WTC11 (cell line): ENCODE measurements around the gene CACNA1E.

Source experiments
- CBFB ChIP-seq: sonication (generic); formaldehyde crosslinking; IDR thresholded peaks from 2 replicates; pipeline ENCODE4 v1.8.1; 2022; ENCODE audit warnings: mild to moderate bottlenecking, low read depth, missing genetic modification reagents
- NR1H2 ChIP-seq: sonication (generic); formaldehyde crosslinking; IDR thresholded peaks from 2 replicates; pipeline ENCODE4 v1.9.0; 2021; ENCODE audit warnings: mild to moderate bottlenecking, moderate library complexity, missing genetic modification reagents
- NR2C2 ChIP-seq: sonication (generic); formaldehyde crosslinking; IDR thresholded peaks from 2 replicates; pipeline ENCODE4 v1.8.0; 2022; ENCODE audit warnings: mild to moderate bottlenecking, missing genetic modification reagents
- PREB ChIP-seq: sonication (generic); formaldehyde crosslinking; IDR thresholded peaks from 2 replicates; pipeline ENCODE4 v1.8.1; 2022; ENCODE audit warnings: mild to moderate bottlenecking, missing genetic modification reagents, moderate library complexity, borderline replicate concordance
- ZNF532 ChIP-seq: fragments of 250-450 bp; sonication (Bioruptor Pico); IDR thresholded peaks from 2 replicates; pipeline ENCODE4 v1.9.0; 2021; ENCODE audit warnings: mild to moderate bottlenecking, borderline replicate concordance
- TF ChIP-seq, protein P1 (sequence below): sonication (generic); formaldehyde crosslinking; IDR thresholded peaks from 2 replicates; pipeline ENCODE4 v1.8.0; 2023; ENCODE audit warnings: missing genetic modification reagents, mild to moderate bottlenecking, borderline replicate concordance
- TF ChIP-seq, protein P2 (sequence below): fragments of 200-600 bp; IDR thresholded peaks from 2 replicates; pipeline ENCODE4 v1.8.0; 2022; ENCODE audit warnings: antibody characterized with exemption

- TF ChIP-seq, protein P1, sequence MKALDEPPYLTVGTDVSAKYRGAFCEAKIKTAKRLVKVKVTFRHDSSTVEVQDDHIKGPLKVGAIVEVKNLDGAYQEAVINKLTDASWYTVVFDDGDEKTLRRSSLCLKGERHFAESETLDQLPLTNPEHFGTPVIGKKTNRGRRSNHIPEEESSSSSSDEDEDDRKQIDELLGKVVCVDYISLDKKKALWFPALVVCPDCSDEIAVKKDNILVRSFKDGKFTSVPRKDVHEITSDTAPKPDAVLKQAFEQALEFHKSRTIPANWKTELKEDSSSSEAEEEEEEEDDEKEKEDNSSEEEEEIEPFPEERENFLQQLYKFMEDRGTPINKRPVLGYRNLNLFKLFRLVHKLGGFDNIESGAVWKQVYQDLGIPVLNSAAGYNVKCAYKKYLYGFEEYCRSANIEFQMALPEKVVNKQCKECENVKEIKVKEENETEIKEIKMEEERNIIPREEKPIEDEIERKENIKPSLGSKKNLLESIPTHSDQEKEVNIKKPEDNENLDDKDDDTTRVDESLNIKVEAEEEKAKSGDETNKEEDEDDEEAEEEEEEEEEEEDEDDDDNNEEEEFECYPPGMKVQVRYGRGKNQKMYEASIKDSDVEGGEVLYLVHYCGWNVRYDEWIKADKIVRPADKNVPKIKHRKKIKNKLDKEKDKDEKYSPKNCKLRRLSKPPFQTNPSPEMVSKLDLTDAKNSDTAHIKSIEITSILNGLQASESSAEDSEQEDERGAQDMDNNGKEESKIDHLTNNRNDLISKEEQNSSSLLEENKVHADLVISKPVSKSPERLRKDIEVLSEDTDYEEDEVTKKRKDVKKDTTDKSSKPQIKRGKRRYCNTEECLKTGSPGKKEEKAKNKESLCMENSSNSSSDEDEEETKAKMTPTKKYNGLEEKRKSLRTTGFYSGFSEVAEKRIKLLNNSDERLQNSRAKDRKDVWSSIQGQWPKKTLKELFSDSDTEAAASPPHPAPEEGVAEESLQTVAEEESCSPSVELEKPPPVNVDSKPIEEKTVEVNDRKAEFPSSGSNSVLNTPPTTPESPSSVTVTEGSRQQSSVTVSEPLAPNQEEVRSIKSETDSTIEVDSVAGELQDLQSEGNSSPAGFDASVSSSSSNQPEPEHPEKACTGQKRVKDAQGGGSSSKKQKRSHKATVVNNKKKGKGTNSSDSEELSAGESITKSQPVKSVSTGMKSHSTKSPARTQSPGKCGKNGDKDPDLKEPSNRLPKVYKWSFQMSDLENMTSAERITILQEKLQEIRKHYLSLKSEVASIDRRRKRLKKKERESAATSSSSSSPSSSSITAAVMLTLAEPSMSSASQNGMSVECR (CRISPR knock-in tag): no peak
- TF ChIP-seq ZNF532 (CRISPR knock-in tag) (no peak), PREB (CRISPR knock-in tag) (no peak), CBFB (CRISPR knock-in tag) (no peak), NR2C2 (no peak), NR1H2 (CRISPR knock-in tag) (no peak)
- TF ChIP-seq, protein P2, sequence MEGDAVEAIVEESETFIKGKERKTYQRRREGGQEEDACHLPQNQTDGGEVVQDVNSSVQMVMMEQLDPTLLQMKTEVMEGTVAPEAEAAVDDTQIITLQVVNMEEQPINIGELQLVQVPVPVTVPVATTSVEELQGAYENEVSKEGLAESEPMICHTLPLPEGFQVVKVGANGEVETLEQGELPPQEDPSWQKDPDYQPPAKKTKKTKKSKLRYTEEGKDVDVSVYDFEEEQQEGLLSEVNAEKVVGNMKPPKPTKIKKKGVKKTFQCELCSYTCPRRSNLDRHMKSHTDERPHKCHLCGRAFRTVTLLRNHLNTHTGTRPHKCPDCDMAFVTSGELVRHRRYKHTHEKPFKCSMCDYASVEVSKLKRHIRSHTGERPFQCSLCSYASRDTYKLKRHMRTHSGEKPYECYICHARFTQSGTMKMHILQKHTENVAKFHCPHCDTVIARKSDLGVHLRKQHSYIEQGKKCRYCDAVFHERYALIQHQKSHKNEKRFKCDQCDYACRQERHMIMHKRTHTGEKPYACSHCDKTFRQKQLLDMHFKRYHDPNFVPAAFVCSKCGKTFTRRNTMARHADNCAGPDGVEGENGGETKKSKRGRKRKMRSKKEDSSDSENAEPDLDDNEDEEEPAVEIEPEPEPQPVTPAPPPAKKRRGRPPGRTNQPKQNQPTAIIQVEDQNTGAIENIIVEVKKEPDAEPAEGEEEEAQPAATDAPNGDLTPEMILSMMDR: no peak
Measured at GRCh38 chr1:181516706-181517105, 33.4 kb downstream of the CACNA1E start.
